K562 (cell line): ENCODE results near the gene ZNF213. TPM values are rescaled to one million over a fixed set of nuclear protein-coding genes. Genes with fewer than 3 reads are reported as not detected.

Experiments used
- CC2D1A ChIP-seq: fragments of 450-650 bp; IDR thresholded peaks from 2 replicates; pipeline ENCODE4 v1.6.1; 2017; ENCODE audit warnings: mild to moderate bottlenecking
- COPS2 ChIP-seq: fragments of 450-650 bp; conservative IDR thresholded peaks from 2 replicates; pipeline ENCODE4 v1.6.1; 2016; ENCODE audit warnings: mild to moderate bottlenecking, moderate library complexity
- ETS1 ChIP-seq: conservative IDR thresholded peaks from 2 replicates; pipeline ENCODE4 v1.6.1; 2011; ENCODE audit warnings: low read depth, mild to moderate bottlenecking, low read length; ENCODE audit not compliant: control insufficient read depth
- GATAD2B ChIP-seq: fragments of 450-650 bp; IDR thresholded peaks from 2 replicates; pipeline ENCODE4 v1.6.1; 2017; ENCODE audit warnings: mild to moderate bottlenecking, borderline replicate concordance
- HNRNPUL1 ChIP-seq: fragments of 200-400 bp; formaldehyde crosslinking; IDR thresholded peaks from 2 replicates; pipeline ENCODE4 v1.6.1; 2017; ENCODE audit warnings: low read length
- MAZ ChIP-seq, 2 experiments: fragments of 450-650 bp in 1 of 2; sonication (generic) in 1 of 2; formaldehyde crosslinking; IDR thresholded peaks in 1 of 2; conservative IDR thresholded peaks in 1 of 2; 2 replicates each; pipeline versions ENCODE4 v1.4.0 to v1.5.0; 2020; ENCODE audit warnings: mild to moderate bottlenecking in 1 of 2, missing genetic modification reagents in 1 of 2
- NRF1 ChIP-seq, 2 experiments: fragments of 450-650 bp; IDR thresholded peaks in 1 of 2; conservative IDR thresholded peaks in 1 of 2; 2 replicates each; pipeline ENCODE4 v1.6.1; 2014; ENCODE audit warnings: mild to moderate bottlenecking in 2 of 2
- PATZ1 ChIP-seq: fragments of 250-450 bp; sonication (Bioruptor Pico); IDR thresholded peaks from 2 replicates; pipeline ENCODE4 v1.5.0; 2020; ENCODE audit warnings: mild to moderate bottlenecking, borderline replicate concordance
- TAF9B ChIP-seq: fragments of 450-650 bp; IDR thresholded peaks from 2 replicates; pipeline ENCODE4 v1.6.1; 2018; ENCODE audit warnings: mild to moderate bottlenecking; ENCODE audit not compliant: partially characterized antibody
- TCFL5 ChIP-seq: fragments of 250-450 bp; sonication (Bioruptor Pico); conservative IDR thresholded peaks from 2 replicates; pipeline ENCODE4 v1.6.1; 2021; ENCODE audit warnings: mild to moderate bottlenecking, moderate library complexity, matching md5 sums
- ZNF511 ChIP-seq: sonication (generic); formaldehyde crosslinking; IDR thresholded peaks from 2 replicates; pipeline ENCODE4 v1.8.0; 2022; ENCODE audit warnings: mild to moderate bottlenecking, missing genetic modification reagents
- polyA plus RNA-seq, 8 experiments: library from polyadenylated mRNA; depleted of rRNA in 4 of 8; stranded (reverse) in 5 of 8; unstranded in 3 of 8; fragments of >200 nt; fragmentation: Nextera tagmentation in 2 of 8; fragmentation: Illumina TruSeq in 1 of 8; extraction: Ambion mirVana in 2 of 8; extraction: Trizol in 1 of 8; gene quantifications; 2 replicates each; pipeline versions ENCODE4 v1.2.1 to v1.2.3, GENCODE V29; 2011 to 2014; ENCODE audit warnings: inconsistent platforms in 1 of 8, missing spikeins in 1 of 8
- total RNA-seq, 7 experiments: library from RNA; depleted of rRNA in 6 of 7; stranded (reverse); fragments of >200 nt in 6 of 7; fragmentation: Illumina TruSeq in 2 of 7; extraction: Trizol in 2 of 7; gene quantifications; 2 replicates each; pipeline versions ENCODE4 v1.2.1 to v1.2.3, GENCODE V29; 2011 to 2021; ENCODE audit warnings: low replicate concordance in 1 of 7
- TF ChIP-seq, protein P1 (sequence below): fragments of 450-650 bp; IDR thresholded peaks from 2 replicates; pipeline ENCODE4 v1.7.1; 2018; ENCODE audit warnings: mild to moderate bottlenecking, low read depth; ENCODE audit not compliant: partially characterized antibody
- TF ChIP-seq, protein P2 (sequence below), 2 experiments: fragments of 200-800 bp in 1 of 2; sonication (Bioruptor generic) in 1 of 2; sonication (generic) in 1 of 2; formaldehyde crosslinking in 1 of 2; IDR thresholded peaks in 1 of 2; conservative IDR thresholded peaks in 1 of 2; 2 replicates each; pipeline versions ENCODE4 v1.5.0 to v1.6.1; 2016 to 2020; ENCODE audit warnings: missing compliant biosample characterization in 1 of 2, missing genetic modification characterization in 1 of 2, missing genetic modification reagents in 1 of 2

The ZNF213 gene
- total and polyA plus RNA-seq, 9 of the 15 experiments (the other 6 are each of a cell fraction or from before 2014, with no cell fraction given) = 0.49 to 10.0 (median 1.8) TPM

- TF ChIP-seq MAZ (CRISPR knock-in tag; conservative IDR thresholded peaks at IDR 0.05 in 1 of 2, IDR thresholded peaks at IDR 0.05 in 1 of 2) (peak; percentile 53 to 73; a peak in 3 of 4 replicates), COPS2 (no peak), CC2D1A (peak; percentile 98), TCFL5 (CRISPR knock-in tag) (no peak), NRF1 (conservative IDR thresholded peaks at IDR 0.05 in 1 of 2, IDR thresholded peaks at IDR 0.05 in 1 of 2) (peak in 1 of 2 experiments; percentile 8; a peak in 1 of 4 replicates), HNRNPUL1 (no peak), TAF9B (no peak), ZNF511 (CRISPR knock-in tag) (no peak), GATAD2B (no peak), PATZ1 (CRISPR knock-in tag) (no peak), ETS1 (0 out of 2 replicates have a peak, but pooled peaks have one; percentile 40)
- TF ChIP-seq, protein P1, sequence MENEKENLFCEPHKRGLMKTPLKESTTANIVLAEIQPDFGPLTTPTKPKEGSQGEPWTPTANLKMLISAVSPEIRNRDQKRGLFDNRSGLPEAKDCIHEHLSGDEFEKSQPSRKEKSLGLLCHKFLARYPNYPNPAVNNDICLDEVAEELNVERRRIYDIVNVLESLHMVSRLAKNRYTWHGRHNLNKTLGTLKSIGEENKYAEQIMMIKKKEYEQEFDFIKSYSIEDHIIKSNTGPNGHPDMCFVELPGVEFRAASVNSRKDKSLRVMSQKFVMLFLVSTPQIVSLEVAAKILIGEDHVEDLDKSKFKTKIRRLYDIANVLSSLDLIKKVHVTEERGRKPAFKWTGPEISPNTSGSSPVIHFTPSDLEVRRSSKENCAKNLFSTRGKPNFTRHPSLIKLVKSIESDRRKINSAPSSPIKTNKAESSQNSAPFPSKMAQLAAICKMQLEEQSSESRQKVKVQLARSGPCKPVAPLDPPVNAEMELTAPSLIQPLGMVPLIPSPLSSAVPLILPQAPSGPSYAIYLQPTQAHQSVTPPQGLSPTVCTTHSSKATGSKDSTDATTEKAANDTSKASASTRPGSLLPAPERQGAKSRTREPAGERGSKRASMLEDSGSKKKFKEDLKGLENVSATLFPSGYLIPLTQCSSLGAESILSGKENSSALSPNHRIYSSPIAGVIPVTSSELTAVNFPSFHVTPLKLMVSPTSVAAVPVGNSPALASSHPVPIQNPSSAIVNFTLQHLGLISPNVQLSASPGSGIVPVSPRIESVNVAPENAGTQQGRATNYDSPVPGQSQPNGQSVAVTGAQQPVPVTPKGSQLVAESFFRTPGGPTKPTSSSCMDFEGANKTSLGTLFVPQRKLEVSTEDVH = no peak
- TF ChIP-seq, protein P2, sequence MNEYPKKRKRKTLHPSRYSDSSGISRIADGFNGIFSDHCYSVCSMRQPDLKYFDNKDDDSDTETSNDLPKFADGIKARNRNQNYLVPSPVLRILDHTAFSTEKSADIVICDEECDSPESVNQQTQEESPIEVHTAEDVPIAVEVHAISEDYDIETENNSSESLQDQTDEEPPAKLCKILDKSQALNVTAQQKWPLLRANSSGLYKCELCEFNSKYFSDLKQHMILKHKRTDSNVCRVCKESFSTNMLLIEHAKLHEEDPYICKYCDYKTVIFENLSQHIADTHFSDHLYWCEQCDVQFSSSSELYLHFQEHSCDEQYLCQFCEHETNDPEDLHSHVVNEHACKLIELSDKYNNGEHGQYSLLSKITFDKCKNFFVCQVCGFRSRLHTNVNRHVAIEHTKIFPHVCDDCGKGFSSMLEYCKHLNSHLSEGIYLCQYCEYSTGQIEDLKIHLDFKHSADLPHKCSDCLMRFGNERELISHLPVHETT (CRISPR knock-in tag; conservative IDR thresholded peaks at IDR 0.05 in 1 of 2, IDR thresholded peaks at IDR 0.05 in 1 of 2) = no peak
- TF ChIP-seq, all 486 proteins: peak for 28
Measured at GRCh38 chr16:3131755-3132377, 3.0 kb upstream of the ZNF213 start (continued).
